GM19452 (cell line): Measurements from ENCODE around the gene NXPE4.
"Not testable (repeated sequence)": the region's sequence is repeated elsewhere in the genome, so short reads cannot be mapped to it uniquely, and the experiment has no call there.

Experiments used
- ATAC-seq: cut with Tn5 transposase; IDR thresholded peaks from one replicate; pipeline ENCODE4 v1.9.1; 2021; ENCODE audit not compliant: unreplicated experiment

The NXPE4 gene

GRCh38 chr11:114595571-114595970 lies at the start of gene NXPE4:
TSS of gene NXPE4 (minus strand) at chr11:114595786. CDS start at chr11:114594759, 1,027 bp downstream.
- ATAC-seq, result no peak

GRCh38 chr11:114639440-114639839 lies 43.9 kb upstream of the NXPE4 start:
- not testable (repeated sequence) for ATAC-seq

- not testable (repeated sequence) for ATAC-seq
These were observed 35.9 kb upstream of the NXPE4 start for GRCh38 chr11:114631445-114631965.

GRCh38 chr11:114625294-114625693 lies 29.7 kb upstream of the NXPE4 start:
- ATAC-seq, result no peak

- ATAC-seq, result no peak
These were observed 29.0 kb upstream of the NXPE4 start for GRCh38 chr11:114624455-114625207.

GRCh38 chr11:114623720-114624119 lies 28.1 kb upstream of the NXPE4 start:
- ATAC-seq, result no peak

- no peak for ATAC-seq
These were observed 27.3 kb upstream of the NXPE4 start for GRCh38 chr11:114622858-114623257.

GRCh38 chr11:114621950-114622809 lies 26.6 kb upstream of the NXPE4 start:
- no peak for ATAC-seq

- ATAC-seq, result no peak
These were observed 25.5 kb upstream of the NXPE4 start for GRCh38 chr11:114621072-114621471.

GRCh38 chr11:114619659-114620173 lies 24.1 kb upstream of the NXPE4 start:
- no peak for ATAC-seq

GRCh38 chr11:114618139-114618538 lies 22.6 kb upstream of the NXPE4 start:
- ATAC-seq, result no peak

- ATAC-seq, result no peak
These were observed 21.9 kb upstream of the NXPE4 start for GRCh38 chr11:114617157-114618124.

GRCh38 chr11:114616516-114616915 lies 20.9 kb upstream of the NXPE4 start:
- ATAC-seq, result no peak

GRCh38 chr11:114615448-114616361 lies 20.1 kb upstream of the NXPE4 start:
- ATAC-seq, result no peak

GRCh38 chr11:114614127-114614720 lies 18.6 kb upstream of the NXPE4 start:
- no peak for ATAC-seq

- ATAC-seq, result not testable (repeated sequence)
These were observed 17.5 kb upstream of the NXPE4 start for GRCh38 chr11:114613094-114613493.

- ATAC-seq, result no peak
These were observed 17.1 kb upstream of the NXPE4 start for GRCh38 chr11:114612686-114613085.

- ATAC-seq, result not testable (repeated sequence)
These were observed 16.6 kb upstream of the NXPE4 start for GRCh38 chr11:114612199-114612598.
